ENCODE measurements around the gene RCOR1.

RCOR1 gene

GRCh38 chr14:102691763-102692162, 99.3 kb downstream of the RCOR1 start:
- Histone ChIP-seq H3K9ac (ENCODE audit: low read depth in 1 of 2, low read length in 2 of 2) (no peak overlapping the region), H3K27ac (ENCODE audit: low read depth, low read length) (no peak overlapping the region), H3K36me3 (ENCODE audit: control insufficient read depth in 1 of 2, insufficient read depth in 2 of 2, low read length in 2 of 2) (peaks cover 0 to 2% of the 10 kb centered on the region in 2 donors), H3K4me1 (ENCODE audit: control insufficient read depth in 1 of 2, insufficient read depth in 2 of 2, low read length in 2 of 2) (peaks cover 24 to 44% of the 10 kb centered on the region in 2 donors), H3K4me3 (ENCODE audit: low read depth in 1 of 2, low read length in 2 of 2) (no peak overlapping the region), H3K27me3 (ENCODE audit: control insufficient read depth in 1 of 2, insufficient read depth in 2 of 2, low read length in 2 of 2) (no peaks in the 10 kb centered on the region), H3K9me3 (ENCODE audit: control insufficient read depth in 1 of 2, low read length in 2 of 2) (no peaks in the 10 kb centered on the region)

DNA sequence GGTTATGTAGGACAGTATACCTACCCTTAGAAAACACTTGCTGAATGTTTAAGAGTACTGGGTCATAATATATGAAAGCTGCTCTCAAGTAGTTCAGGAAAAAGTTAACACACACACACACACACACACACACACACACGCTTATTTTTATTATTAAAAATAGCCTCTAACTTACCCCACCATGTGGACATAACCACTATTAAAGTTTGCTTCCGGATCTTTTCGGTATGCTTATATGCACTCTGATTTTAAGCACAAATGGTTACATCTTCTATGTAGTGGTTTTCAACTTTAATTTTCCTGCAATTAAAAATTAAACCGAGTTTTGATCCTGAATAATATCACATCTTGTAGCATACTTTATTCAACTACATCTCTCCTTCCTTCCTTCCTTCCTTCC, 99.9 kb downstream of the RCOR1 start:
- Histone ChIP-seq H3K27ac (ENCODE audit: low read depth, low read length) (no peak overlapping the region), H3K27me3 (ENCODE audit: control insufficient read depth in 1 of 2, insufficient read depth in 2 of 2, low read length in 2 of 2) (no peaks in the 10 kb centered on the region), H3K4me1 (ENCODE audit: control insufficient read depth in 1 of 2, insufficient read depth in 2 of 2, low read length in 2 of 2) (peaks cover 30 to 50% of the 10 kb centered on the region in 2 donors), H3K9me3 (ENCODE audit: control insufficient read depth in 1 of 2, low read length in 2 of 2) (no peaks in the 10 kb centered on the region), H3K4me3 (ENCODE audit: low read depth in 1 of 2, low read length in 2 of 2) (no peak overlapping the region), H3K36me3 (ENCODE audit: control insufficient read depth in 1 of 2, insufficient read depth in 2 of 2, low read length in 2 of 2) (peaks cover 0 to 2% of the 10 kb centered on the region in 2 donors), H3K9ac (ENCODE audit: low read depth in 1 of 2, low read length in 2 of 2) (no peak overlapping the region)

GRCh38 chr14:102693006-102693755, 100.7 kb downstream of the RCOR1 start:
- H3K9me3 ChIP-seq (ENCODE audit: control insufficient read depth in 1 of 2, low read length in 2 of 2): no peaks in the 10 kb centered on the region
- H3K27me3 ChIP-seq (ENCODE audit: control insufficient read depth in 1 of 2, insufficient read depth in 2 of 2, low read length in 2 of 2): no peaks in the 10 kb centered on the region
- peaks cover 0 to 2% of the 10 kb centered on the region in 2 donors for H3K36me3 ChIP-seq (ENCODE audit: control insufficient read depth in 1 of 2, insufficient read depth in 2 of 2, low read length in 2 of 2)
- H3K9ac ChIP-seq (ENCODE audit: low read depth in 1 of 2, low read length in 2 of 2): no peak overlapping the region
- peaks cover 33 to 52% of the 10 kb centered on the region in 2 donors for H3K4me1 ChIP-seq (ENCODE audit: control insufficient read depth in 1 of 2, insufficient read depth in 2 of 2, low read length in 2 of 2)
- H3K27ac ChIP-seq (ENCODE audit: low read depth, low read length): no peak overlapping the region
- no peak overlapping the region for H3K4me3 ChIP-seq (ENCODE audit: low read depth in 1 of 2, low read length in 2 of 2)

DNA sequence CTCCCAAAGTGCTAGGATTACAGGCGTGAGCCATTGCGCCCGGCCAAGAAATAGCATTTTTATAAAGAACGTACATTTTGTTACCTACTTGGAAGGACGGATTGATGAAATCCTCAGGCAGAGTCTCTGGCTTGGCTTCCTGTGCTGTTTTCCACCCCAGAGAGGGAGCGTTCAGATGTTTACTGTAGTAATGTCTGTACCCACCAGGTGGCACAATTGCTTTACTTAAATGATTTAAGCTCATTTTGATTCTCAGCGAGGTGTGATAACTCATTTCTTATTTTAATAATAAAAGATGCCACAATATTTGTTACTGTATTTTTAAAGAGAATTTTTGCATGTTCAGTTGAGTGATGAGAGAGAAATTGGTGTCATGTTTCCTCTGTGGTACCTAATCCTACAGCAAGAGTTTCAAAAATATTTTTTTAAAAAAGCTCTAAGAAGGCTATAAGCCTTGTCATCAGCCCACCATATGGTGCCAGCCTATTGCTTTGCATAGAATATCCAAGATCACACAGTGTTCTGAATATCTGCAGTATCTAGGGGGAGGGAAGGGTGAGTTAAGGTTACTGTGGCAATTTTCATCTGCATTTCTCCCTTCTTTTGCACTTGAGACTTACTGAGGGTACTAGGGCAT, 102.2 kb downstream of the RCOR1 start:
- Histone ChIP-seq H3K27me3 (ENCODE audit: control insufficient read depth in 1 of 2, insufficient read depth in 2 of 2, low read length in 2 of 2) (no peaks in the 10 kb centered on the region), H3K9ac (ENCODE audit: low read depth in 1 of 2, low read length in 2 of 2) (peak overlapping the region in 1 of 2 donors; percentile 11), H3K36me3 (ENCODE audit: control insufficient read depth in 1 of 2, insufficient read depth in 2 of 2, low read length in 2 of 2) (no peaks in the 10 kb centered on the region), H3K4me1 (ENCODE audit: control insufficient read depth in 1 of 2, insufficient read depth in 2 of 2, low read length in 2 of 2) (peaks cover 34 to 46% of the 10 kb centered on the region in 2 donors), H3K4me3 (ENCODE audit: low read depth in 1 of 2, low read length in 2 of 2) (no peak overlapping the region), H3K27ac (ENCODE audit: low read depth, low read length) (no peak overlapping the region), H3K9me3 (ENCODE audit: control insufficient read depth in 1 of 2, low read length in 2 of 2) (no peaks in the 10 kb centered on the region)

DNA sequence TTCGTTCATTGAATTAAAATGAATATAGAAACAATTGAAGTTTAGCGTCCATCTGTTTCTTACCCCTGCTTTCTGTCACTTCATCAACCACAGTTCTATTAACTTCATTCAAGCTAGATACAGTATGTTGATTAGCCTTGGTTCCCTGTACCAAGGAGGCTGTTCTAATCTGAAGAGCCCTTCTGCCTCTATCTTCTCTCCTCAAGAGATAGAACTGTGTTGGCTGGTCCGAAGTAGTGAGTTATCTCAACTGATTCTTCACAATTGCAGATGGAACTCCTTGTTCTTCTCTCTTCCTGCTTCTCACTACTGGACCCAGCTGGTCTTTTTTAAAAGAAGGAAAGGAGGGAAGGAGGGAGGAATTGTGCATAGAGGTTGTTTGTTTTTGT, 102.7 kb downstream of the RCOR1 start:
- H3K36me3 ChIP-seq (ENCODE audit: control insufficient read depth in 1 of 2, insufficient read depth in 2 of 2, low read length in 2 of 2): no peaks in the 10 kb centered on the region
- H3K4me3 ChIP-seq (ENCODE audit: low read depth in 1 of 2, low read length in 2 of 2): no peak overlapping the region
- peak overlapping the region in 1 of 2 donors; percentile 11 for H3K9ac ChIP-seq (ENCODE audit: low read depth in 1 of 2, low read length in 2 of 2)
- peaks cover 34 to 46% of the 10 kb centered on the region in 2 donors for H3K4me1 ChIP-seq (ENCODE audit: control insufficient read depth in 1 of 2, insufficient read depth in 2 of 2, low read length in 2 of 2)
- H3K27me3 ChIP-seq (ENCODE audit: control insufficient read depth in 1 of 2, insufficient read depth in 2 of 2, low read length in 2 of 2): no peaks in the 10 kb centered on the region
- H3K9me3 ChIP-seq (ENCODE audit: control insufficient read depth in 1 of 2, low read length in 2 of 2): no peaks in the 10 kb centered on the region
- no peak overlapping the region for H3K27ac ChIP-seq (ENCODE audit: low read depth, low read length)

DNA sequence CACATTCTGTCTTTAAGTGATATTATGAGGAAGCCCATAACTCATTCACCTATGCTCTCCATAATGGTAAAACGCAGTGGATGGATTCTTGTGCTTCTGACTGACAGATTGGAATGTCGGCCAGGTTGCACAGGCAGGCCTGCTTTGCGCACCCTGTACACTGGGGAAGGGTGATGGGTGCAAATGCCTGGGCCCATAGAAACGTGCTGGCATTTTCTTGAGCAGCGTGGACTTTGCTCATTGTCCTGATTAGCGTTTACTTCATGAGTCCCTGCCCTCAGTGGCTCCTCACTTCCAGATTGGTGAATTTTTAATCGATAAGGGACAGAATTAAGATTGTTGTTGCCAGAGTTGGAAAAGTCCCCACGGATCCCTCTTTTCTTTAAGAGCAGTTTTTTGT, 103.9 kb downstream of the RCOR1 start:
- Histone ChIP-seq H3K27me3 (ENCODE audit: control insufficient read depth in 1 of 2, insufficient read depth in 2 of 2, low read length in 2 of 2) (no peaks in the 10 kb centered on the region), H3K9ac (ENCODE audit: low read depth in 1 of 2, low read length in 2 of 2) (no peak overlapping the region), H3K9me3 (ENCODE audit: control insufficient read depth in 1 of 2, low read length in 2 of 2) (no peaks in the 10 kb centered on the region), H3K4me3 (ENCODE audit: low read depth in 1 of 2, low read length in 2 of 2) (no peak overlapping the region), H3K4me1 (ENCODE audit: control insufficient read depth in 1 of 2, insufficient read depth in 2 of 2, low read length in 2 of 2) (peaks cover 34 to 35% of the 10 kb centered on the region in 2 donors), H3K27ac (ENCODE audit: low read depth, low read length) (no peak overlapping the region), H3K36me3 (ENCODE audit: control insufficient read depth in 1 of 2, insufficient read depth in 2 of 2, low read length in 2 of 2) (peaks cover 0 to under 1% of the 10 kb centered on the region in 2 donors)

DNA sequence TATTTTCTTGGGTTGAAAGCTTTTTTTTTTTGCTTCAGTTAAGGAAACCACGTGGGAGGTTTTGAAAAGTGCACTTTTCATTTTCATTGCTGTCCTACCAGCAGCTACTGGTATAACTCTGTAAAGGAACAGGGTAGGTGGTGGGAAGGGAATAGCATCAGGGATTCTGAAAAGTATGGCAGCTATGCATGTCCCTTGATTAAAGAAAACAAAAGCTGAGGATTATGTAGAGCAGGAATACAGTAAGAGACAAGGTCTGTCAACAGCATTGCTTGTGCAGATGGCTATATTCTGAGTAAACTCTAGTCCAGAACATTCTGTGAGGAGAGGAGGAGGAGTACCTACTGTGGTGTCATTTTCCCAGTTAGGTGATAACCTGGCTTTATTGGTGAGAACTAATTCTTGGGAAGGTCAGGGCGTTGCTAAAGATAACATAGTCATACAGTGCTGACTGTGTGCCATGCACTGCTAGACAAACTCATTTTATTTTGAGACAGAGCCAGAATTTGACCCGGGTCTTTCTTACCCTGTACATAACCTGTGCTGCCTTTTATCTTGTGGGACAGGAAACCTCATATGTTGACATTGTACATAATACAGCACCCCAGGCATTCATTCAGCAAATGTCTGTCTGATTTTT, 104.5 kb downstream of the RCOR1 start:
- Histone ChIP-seq H3K9me3 (ENCODE audit: control insufficient read depth in 1 of 2, low read length in 2 of 2) (no peaks in the 10 kb centered on the region), H3K27ac (ENCODE audit: low read depth, low read length) (no peak overlapping the region), H3K9ac (ENCODE audit: low read depth in 1 of 2, low read length in 2 of 2) (peak overlapping the region; percentile 14 to 27)

GRCh38 chr14:102697501-102697900, 105.1 kb downstream of the RCOR1 start:
- no peak overlapping the region for H3K4me3 ChIP-seq (ENCODE audit: low read depth in 1 of 2, low read length in 2 of 2)
- H3K27ac ChIP-seq (ENCODE audit: low read depth, low read length): no peak overlapping the region
- H3K36me3 ChIP-seq (ENCODE audit: control insufficient read depth in 1 of 2, insufficient read depth in 2 of 2, low read length in 2 of 2): peaks cover 2 to 8% of the 10 kb centered on the region in 2 donors
- peak overlapping the region in 1 of 2 donors; percentile 14 for H3K9ac ChIP-seq (ENCODE audit: low read depth in 1 of 2, low read length in 2 of 2)
- H3K4me1 ChIP-seq (ENCODE audit: control insufficient read depth in 1 of 2, insufficient read depth in 2 of 2, low read length in 2 of 2): peaks cover 27 to 34% of the 10 kb centered on the region in 2 donors
- H3K27me3 ChIP-seq (ENCODE audit: control insufficient read depth in 1 of 2, insufficient read depth in 2 of 2, low read length in 2 of 2): no peaks in the 10 kb centered on the region
- no peaks in the 10 kb centered on the region for H3K9me3 ChIP-seq (ENCODE audit: control insufficient read depth in 1 of 2, low read length in 2 of 2)

More for the DNA sequence above, 104.5 kb downstream of the RCOR1 start:
- no peak overlapping the region for H3K4me3 ChIP-seq (ENCODE audit: low read depth in 1 of 2, low read length in 2 of 2)
- H3K36me3 ChIP-seq (ENCODE audit: control insufficient read depth in 1 of 2, insufficient read depth in 2 of 2, low read length in 2 of 2): peaks cover 2 to 5% of the 10 kb centered on the region in 2 donors
- H3K27me3 ChIP-seq (ENCODE audit: control insufficient read depth in 1 of 2, insufficient read depth in 2 of 2, low read length in 2 of 2): no peaks in the 10 kb centered on the region
- peaks cover 29 to 34% of the 10 kb centered on the region in 2 donors for H3K4me1 ChIP-seq (ENCODE audit: control insufficient read depth in 1 of 2, insufficient read depth in 2 of 2, low read length in 2 of 2)

DNA sequence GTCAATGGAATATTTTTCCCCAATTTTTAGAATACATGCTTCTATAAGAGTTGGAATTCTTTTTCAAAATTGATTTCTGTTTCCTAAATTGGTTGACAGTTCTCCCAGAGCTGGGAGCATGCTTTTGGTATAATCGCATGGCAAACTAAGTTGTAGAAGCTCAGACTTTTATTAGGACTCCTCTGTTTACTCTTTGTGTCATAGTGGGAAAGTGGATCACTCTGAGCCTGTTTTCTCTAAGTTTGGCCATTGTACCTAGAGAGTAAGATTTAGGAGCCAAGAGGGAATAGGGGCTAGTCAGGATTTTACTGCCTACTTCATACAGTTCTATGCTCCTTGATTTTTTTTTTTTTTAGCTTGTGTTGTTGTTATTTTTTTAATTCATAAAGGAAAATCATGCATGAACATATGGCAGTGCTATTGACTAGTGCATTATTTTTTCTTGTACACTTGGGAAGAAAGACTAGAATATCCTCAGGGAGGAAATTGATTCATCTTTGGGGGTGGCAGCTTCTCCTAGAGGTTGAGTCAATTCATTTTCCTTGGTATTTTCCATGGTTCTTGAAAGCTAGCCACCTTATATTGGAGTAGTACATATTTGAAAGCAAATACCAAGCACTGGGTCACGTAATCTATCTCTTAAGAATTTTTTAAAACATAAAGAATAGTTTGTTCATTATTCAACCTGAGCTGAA, 107.1 kb downstream of the RCOR1 start:
- Histone ChIP-seq H3K4me1 (ENCODE audit: control insufficient read depth in 1 of 2, insufficient read depth in 2 of 2, low read length in 2 of 2) (peaks cover 23 to 28% of the 10 kb centered on the region in 2 donors), H3K27me3 (ENCODE audit: control insufficient read depth in 1 of 2, insufficient read depth in 2 of 2, low read length in 2 of 2) (no peaks in the 10 kb centered on the region)

More for the DNA sequence above, 107.1 kb downstream of the RCOR1 start:
- H3K36me3 ChIP-seq (ENCODE audit: control insufficient read depth in 1 of 2, insufficient read depth in 2 of 2, low read length in 2 of 2): peaks cover 11 to 15% of the 10 kb centered on the region in 2 donors
- peaks cover 0 to 4% of the 10 kb centered on the region in 2 donors for H3K9me3 ChIP-seq (ENCODE audit: control insufficient read depth in 1 of 2, low read length in 2 of 2)
- H3K9ac ChIP-seq (ENCODE audit: low read depth in 1 of 2, low read length in 2 of 2): no peak overlapping the region
- H3K27ac ChIP-seq (ENCODE audit: low read depth, low read length): no peak overlapping the region
- H3K4me3 ChIP-seq (ENCODE audit: low read depth in 1 of 2, low read length in 2 of 2): no peak overlapping the region
